Epidermal melanocyte (primary cell): ENCODE results near the gene PCDHAC2.

ENCODE experiments used
- DNase-seq: peaks from one replicate; pipeline ENCODE4 v3.0.0; 2011; ENCODE audit warnings: low spot score; ENCODE audit not compliant: insufficient read length

PCDHAC2 gene

GRCh38 chr5:140966293-140967225 is at the start of gene PCDHAC2:
PCDHAC2 (plus strand) TSS chr5:140966476; CDS start chr5:140966767, 291 bp downstream.
- no peak for DNase-seq

- no peak for DNase-seq
Measured at GRCh38 chr5:140923601-140924000, 42.7 kb upstream of the PCDHAC2 start.

GRCh38 chr5:140925806-140926442 is 40.4 kb upstream of the PCDHAC2 start, which contains the start of gene PCDHAC1:
PCDHAC1 (plus strand) TSS chr5:140926299; CDS start chr5:140926893, 594 bp downstream.
- DNase-seq: no peak

GRCh38 chr5:140926443-140927227 is 39.6 kb upstream of the PCDHAC2 start:
- no peak for DNase-seq

GRCh38 chr5:140927228-140927573 is 39.1 kb upstream of the PCDHAC2 start:
- DNase-seq: no peak

GRCh38 chr5:140934964-140935606 is 31.2 kb upstream of the PCDHAC2 start:
- no peak for DNase-seq

- DNase-seq: no peak
Measured at GRCh38 chr5:140946578-140946977, 19.7 kb upstream of the PCDHAC2 start.

- DNase-seq: no peak
Measured at GRCh38 chr5:140951636-140952035, 14.6 kb upstream of the PCDHAC2 start.

GRCh38 chr5:140953234-140953633 is 13.0 kb upstream of the PCDHAC2 start:
- no peak for DNase-seq

GRCh38 chr5:140962190-140962589 is 4.1 kb upstream of the PCDHAC2 start:
- no peak for DNase-seq

GRCh38 chr5:140964356-140964755 is 1.9 kb upstream of the PCDHAC2 start:
- no peak for DNase-seq

- no peak for DNase-seq
Measured at GRCh38 chr5:140965905-140966292, 377 bp upstream of the PCDHAC2 start.

GRCh38 chr5:140967226-140967893 is 1.1 kb downstream of the PCDHAC2 start:
- DNase-seq: no peak

GRCh38 chr5:140969880-140970279 is 3.6 kb downstream of the PCDHAC2 start:
- DNase-seq: no peak

GRCh38 chr5:140973550-140973949 is 7.3 kb downstream of the PCDHAC2 start:
- DNase-seq: no peak

GRCh38 chr5:140977003-140977402 is 10.7 kb downstream of the PCDHAC2 start:
- DNase-seq: no peak

GRCh38 chr5:140978260-140978659 is 12.0 kb downstream of the PCDHAC2 start:
- no peak for DNase-seq

- no peak for DNase-seq
Measured at GRCh38 chr5:140978983-140979382, 12.7 kb downstream of the PCDHAC2 start.

- DNase-seq: no peak
Measured at GRCh38 chr5:140982083-140982716, 15.9 kb downstream of the PCDHAC2 start.

- no peak for DNase-seq
Measured at GRCh38 chr5:140986117-140986521, 19.8 kb downstream of the PCDHAC2 start.
